ENCODE results near the gene SEMA7A. TPM values are rescaled to one million over a fixed set of nuclear protein-coding genes. Genes with fewer than 3 reads are reported as not detected.

Gene SEMA7A
- polyA plus RNA-seq, 1 of the 3 experiments (the other 2 are of a cell fraction): 1.3 TPM

GRCh38 chr15:74400313-74400860, 33.4 kb downstream of the SEMA7A start:
- H3K36me3 ChIP-seq (replicated peaks in 1 of 2; ENCODE audit: control insufficient read depth in 1 of 2, insufficient read depth in 2 of 2, low read length in 1 of 2): no peaks in the 10 kb centered on the region
- H3K4me2 ChIP-seq: no peak overlapping the region
- DNase-seq: no peak
- H4K20me1 ChIP-seq (ENCODE audit: insufficient read depth): no peaks in the 10 kb centered on the region
- POLR2A ChIA-PET: no interaction called here
- 87% methylated on average over 9 of the region's 10 CpGs for WGBS (ENCODE audit: low lambda C conversion rate)
- CTCF ChIA-PET: interaction anchor here (1.1 to 1.6 kb wide), 2 partner anchors 21 to 89 kb away, joined by 3 read pairs; no protein-coding TSS in a partner anchor
- H3K9me2 ChIP-seq: no peaks in the 10 kb centered on the region
- no peaks in the 10 kb centered on the region; a peak in 1 of 4 replicates for H3K4me1 ChIP-seq (ENCODE audit: control insufficient read depth in 1 of 2, insufficient read depth in 2 of 2, low read depth in 1 of 2, low read length in 1 of 2)
- H3K4me3 ChIP-seq (ENCODE audit: low read depth in 2 of 2, low read length in 1 of 2): no peak overlapping the region
- no peak overlapping the region for H3K27ac ChIP-seq (ENCODE audit: low read depth in 2 of 2, low read length in 1 of 2)
- H3K79me2 ChIP-seq (ENCODE audit: insufficient read depth): no peaks in the 10 kb centered on the region
- H2AFZ ChIP-seq (ENCODE audit: low read depth): no peak overlapping the region
- no peak overlapping the region for H3K9ac ChIP-seq
- no peaks in the 10 kb centered on the region for H3K27me3 ChIP-seq (ENCODE audit: insufficient read depth)
- TF ChIP-seq, protein P1, sequence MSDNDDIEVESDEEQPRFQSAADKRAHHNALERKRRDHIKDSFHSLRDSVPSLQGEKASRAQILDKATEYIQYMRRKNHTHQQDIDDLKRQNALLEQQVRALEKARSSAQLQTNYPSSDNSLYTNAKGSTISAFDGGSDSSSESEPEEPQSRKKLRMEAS (IDR thresholded peaks at IDR 0.05; ENCODE audit: low read depth): no peak
- TF ChIP-seq GATA2 (CRISPR knock-in tag; IDR thresholded peaks at IDR 0.05): no peak
- no peak for TF ChIP-seq GABPA (IDR thresholded peaks at IDR 0.05; ENCODE audit: low read depth)
- no peak for TF ChIP-seq NRF1 (IDR thresholded peaks at IDR 0.05; ENCODE audit: low read depth, low read length)
- no peaks in the 10 kb centered on the region for H3K9me3 ChIP-seq
- no peaks in the 10 kb centered on the region for H3F3A ChIP-seq (replicated peaks; ENCODE audit: insufficient read depth)

GRCh38 chr15:74399511-74400312, 34.0 kb downstream of the SEMA7A start:
- TF ChIP-seq ELF1 (IDR thresholded peaks at IDR 0.05): no peak
- no peak for TF ChIP-seq GABPA (IDR thresholded peaks at IDR 0.05; ENCODE audit: low read depth)
- TF ChIP-seq USF2 (IDR thresholded peaks at IDR 0.05; ENCODE audit: borderline replicate concordance, low read depth, low read length): no peak
- POLR2A ChIA-PET: no interaction called here
- H3K9me2 ChIP-seq: no peaks in the 10 kb centered on the region

GRCh38 chr15:74399100-74399499, 34.7 kb downstream of the SEMA7A start:
- Histone ChIP-seq H3K4me3 (ENCODE audit: low read depth in 2 of 2, low read length in 1 of 2) (no peak overlapping the region), H2AFZ (ENCODE audit: low read depth) (no peak overlapping the region), H3K27me3 (ENCODE audit: insufficient read depth) (no peaks in the 10 kb centered on the region), H3K9me3 (no peaks in the 10 kb centered on the region), H3K4me1 (ENCODE audit: control insufficient read depth in 1 of 2, insufficient read depth in 2 of 2, low read depth in 1 of 2, low read length in 1 of 2) (no peaks in the 10 kb centered on the region; a peak in 1 of 4 replicates), H3K79me2 (ENCODE audit: insufficient read depth) (no peaks in the 10 kb centered on the region), H3K36me3 (replicated peaks in 1 of 2; ENCODE audit: control insufficient read depth in 1 of 2, insufficient read depth in 2 of 2, low read length in 1 of 2) (no peaks in the 10 kb centered on the region), H3K4me2 (no peak overlapping the region), H3K9ac (no peak overlapping the region), H3F3A (replicated peaks; ENCODE audit: insufficient read depth) (no peaks in the 10 kb centered on the region), H3K9me2 (no peaks in the 10 kb centered on the region), H4K20me1 (ENCODE audit: insufficient read depth) (no peaks in the 10 kb centered on the region), H3K27ac (ENCODE audit: low read depth in 2 of 2, low read length in 1 of 2) (no peak overlapping the region)
- ChIA-PET POLR2A (no interaction called here), CTCF (interaction anchor here (1.6 kb wide), 1 partner anchor 20 kb away, joined by 3 read pairs; no protein-coding TSS in a partner anchor)
- DNase-seq: no peak
- WGBS (ENCODE audit: low lambda C conversion rate): 95% methylated on average over 3 of the region's 3 CpGs
- TF ChIP-seq, protein P2, sequence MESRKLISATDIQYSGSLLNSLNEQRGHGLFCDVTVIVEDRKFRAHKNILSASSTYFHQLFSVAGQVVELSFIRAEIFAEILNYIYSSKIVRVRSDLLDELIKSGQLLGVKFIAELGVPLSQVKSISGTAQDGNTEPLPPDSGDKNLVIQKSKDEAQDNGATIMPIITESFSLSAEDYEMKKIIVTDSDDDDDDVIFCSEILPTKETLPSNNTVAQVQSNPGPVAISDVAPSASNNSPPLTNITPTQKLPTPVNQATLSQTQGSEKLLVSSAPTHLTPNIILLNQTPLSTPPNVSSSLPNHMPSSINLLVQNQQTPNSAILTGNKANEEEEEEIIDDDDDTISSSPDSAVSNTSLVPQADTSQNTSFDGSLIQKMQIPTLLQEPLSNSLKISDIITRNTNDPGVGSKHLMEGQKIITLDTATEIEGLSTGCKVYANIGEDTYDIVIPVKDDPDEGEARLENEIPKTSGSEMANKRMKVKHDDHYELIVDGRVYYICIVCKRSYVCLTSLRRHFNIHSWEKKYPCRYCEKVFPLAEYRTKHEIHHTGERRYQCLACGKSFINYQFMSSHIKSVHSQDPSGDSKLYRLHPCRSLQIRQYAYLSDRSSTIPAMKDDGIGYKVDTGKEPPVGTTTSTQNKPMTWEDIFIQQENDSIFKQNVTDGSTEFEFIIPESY (IDR thresholded peaks at IDR 0.05; ENCODE audit: borderline replicate concordance, low read depth): no peak
- TF ChIP-seq USF2 (IDR thresholded peaks at IDR 0.05; ENCODE audit: borderline replicate concordance, low read depth, low read length) (no peak), FOXJ3 (CRISPR knock-in tag; IDR thresholded peaks at IDR 0.05) (no peak), MEF2A (IDR thresholded peaks at IDR 0.05; ENCODE audit: borderline replicate concordance, low read depth) (no peak), TEAD4 (IDR thresholded peaks at IDR 0.05; ENCODE audit: borderline replicate concordance, insufficient read depth) (no peak), USF1 (IDR thresholded peaks at IDR 0.05; ENCODE audit: borderline replicate concordance, low read depth) (no peak), TCF12 (IDR thresholded peaks at IDR 0.05) (no peak)

More at GRCh38 chr15:74399511-74400312, 34.0 kb downstream of the SEMA7A start:
- Histone ChIP-seq H2AFZ (ENCODE audit: low read depth) (no peak overlapping the region), H3K27ac (ENCODE audit: low read depth in 2 of 2, low read length in 1 of 2) (no peak overlapping the region), H3K27me3 (ENCODE audit: insufficient read depth) (no peaks in the 10 kb centered on the region), H3K4me1 (ENCODE audit: control insufficient read depth in 1 of 2, insufficient read depth in 2 of 2, low read depth in 1 of 2, low read length in 1 of 2) (no peaks in the 10 kb centered on the region; a peak in 1 of 4 replicates), H3K9ac (no peak overlapping the region), H4K20me1 (ENCODE audit: insufficient read depth) (no peaks in the 10 kb centered on the region), H3K79me2 (ENCODE audit: insufficient read depth) (no peaks in the 10 kb centered on the region), H3K36me3 (replicated peaks in 1 of 2; ENCODE audit: control insufficient read depth in 1 of 2, insufficient read depth in 2 of 2, low read length in 1 of 2) (no peaks in the 10 kb centered on the region), H3K4me3 (ENCODE audit: low read depth in 2 of 2, low read length in 1 of 2) (no peak overlapping the region), H3F3A (replicated peaks; ENCODE audit: insufficient read depth) (no peaks in the 10 kb centered on the region), H3K9me3 (no peaks in the 10 kb centered on the region), H3K4me2 (no peak overlapping the region)
- 29% methylated on average over 4 of the region's 5 CpGs for WGBS (ENCODE audit: low lambda C conversion rate)
- CTCF ChIA-PET: interaction anchor here (1.6 kb wide), 1 partner anchor 20 kb away, joined by 3 read pairs; no protein-coding TSS in a partner anchor
- no peak for DNase-seq
